ENCODE measurements around the gene MIOX.

MIOX gene

DNA sequence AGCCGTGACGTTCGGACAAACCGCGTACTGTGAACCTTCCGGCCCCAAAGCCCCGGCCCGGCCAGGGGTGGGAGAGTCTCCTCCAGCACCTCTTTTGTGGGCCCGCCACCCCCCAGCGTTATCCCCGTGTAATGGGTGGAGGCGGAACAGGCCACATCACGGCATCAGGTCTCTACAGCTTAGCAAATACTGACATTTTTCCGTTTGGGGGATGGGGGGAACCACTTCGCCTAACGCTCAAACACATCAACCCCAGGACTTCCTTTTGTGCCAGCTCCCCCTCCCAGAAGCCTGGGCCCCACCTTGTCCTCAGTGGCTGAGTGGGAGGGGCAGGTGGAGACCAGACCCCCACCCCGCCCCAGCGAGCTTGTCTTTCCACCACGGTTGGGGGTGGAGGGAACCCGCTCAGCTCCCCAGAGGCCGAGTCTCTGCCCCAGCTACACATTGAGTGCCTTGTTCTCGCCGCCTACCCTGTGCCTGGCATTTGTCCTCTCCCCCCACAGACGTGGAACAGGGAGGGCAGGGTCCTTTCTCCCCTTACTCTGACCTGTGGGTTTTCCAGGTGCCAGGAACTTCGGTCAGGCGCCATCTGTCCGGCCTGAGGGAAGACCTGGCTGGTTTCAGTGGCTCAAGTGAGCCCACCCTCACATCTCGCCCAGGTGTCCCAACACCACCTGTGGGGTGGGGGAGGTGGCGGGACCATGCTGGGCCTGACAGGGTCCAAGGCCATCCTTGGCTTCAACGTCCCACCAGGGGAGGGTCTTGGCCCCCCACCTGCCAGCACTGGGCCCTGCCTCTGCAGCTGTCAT, 41.4 kb upstream of the MIOX start (continued):
- TF ChIP-seq ZNF133 (tag by site-specific recombination; IDR thresholded peaks at IDR 0.05) = no peak
- TF ChIP-seq, protein P1, sequence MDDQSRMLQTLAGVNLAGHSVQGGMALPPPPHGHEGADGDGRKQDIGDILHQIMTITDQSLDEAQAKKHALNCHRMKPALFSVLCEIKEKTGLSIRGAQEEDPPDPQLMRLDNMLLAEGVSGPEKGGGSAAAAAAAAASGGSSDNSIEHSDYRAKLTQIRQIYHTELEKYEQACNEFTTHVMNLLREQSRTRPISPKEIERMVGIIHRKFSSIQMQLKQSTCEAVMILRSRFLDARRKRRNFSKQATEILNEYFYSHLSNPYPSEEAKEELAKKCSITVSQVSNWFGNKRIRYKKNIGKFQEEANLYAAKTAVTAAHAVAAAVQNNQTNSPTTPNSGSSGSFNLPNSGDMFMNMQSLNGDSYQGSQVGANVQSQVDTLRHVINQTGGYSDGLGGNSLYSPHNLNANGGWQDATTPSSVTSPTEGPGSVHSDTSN (CRISPR knock-in tag; IDR thresholded peaks at IDR 0.05) = 0 out of 2 replicates have a peak, but pooled peaks have one; percentile 10
- TF ChIP-seq ZIC2 (tag by site-specific recombination; IDR thresholded peaks at IDR 0.05) = no peak
- TF ChIP-seq, protein P2, sequence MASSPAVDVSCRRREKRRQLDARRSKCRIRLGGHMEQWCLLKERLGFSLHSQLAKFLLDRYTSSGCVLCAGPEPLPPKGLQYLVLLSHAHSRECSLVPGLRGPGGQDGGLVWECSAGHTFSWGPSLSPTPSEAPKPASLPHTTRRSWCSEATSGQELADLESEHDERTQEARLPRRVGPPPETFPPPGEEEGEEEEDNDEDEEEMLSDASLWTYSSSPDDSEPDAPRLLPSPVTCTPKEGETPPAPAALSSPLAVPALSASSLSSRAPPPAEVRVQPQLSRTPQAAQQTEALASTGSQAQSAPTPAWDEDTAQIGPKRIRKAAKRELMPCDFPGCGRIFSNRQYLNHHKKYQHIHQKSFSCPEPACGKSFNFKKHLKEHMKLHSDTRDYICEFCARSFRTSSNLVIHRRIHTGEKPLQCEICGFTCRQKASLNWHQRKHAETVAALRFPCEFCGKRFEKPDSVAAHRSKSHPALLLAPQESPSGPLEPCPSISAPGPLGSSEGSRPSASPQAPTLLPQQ (tag by site-specific recombination; IDR thresholded peaks at IDR 0.05) = peak; percentile 77
- TF ChIP-seq ZNF138 (tag by site-specific recombination; IDR thresholded peaks at IDR 0.05; ENCODE audit: borderline replicate concordance) = no peak
- TF ChIP-seq ZNF473 (tag by site-specific recombination; IDR thresholded peaks at IDR 0.05) = no peak
- no peak for TF ChIP-seq ZNF560 (tag by site-specific recombination; IDR thresholded peaks at IDR 0.05; ENCODE audit: borderline replicate concordance)
- TF ChIP-seq, protein P3, sequence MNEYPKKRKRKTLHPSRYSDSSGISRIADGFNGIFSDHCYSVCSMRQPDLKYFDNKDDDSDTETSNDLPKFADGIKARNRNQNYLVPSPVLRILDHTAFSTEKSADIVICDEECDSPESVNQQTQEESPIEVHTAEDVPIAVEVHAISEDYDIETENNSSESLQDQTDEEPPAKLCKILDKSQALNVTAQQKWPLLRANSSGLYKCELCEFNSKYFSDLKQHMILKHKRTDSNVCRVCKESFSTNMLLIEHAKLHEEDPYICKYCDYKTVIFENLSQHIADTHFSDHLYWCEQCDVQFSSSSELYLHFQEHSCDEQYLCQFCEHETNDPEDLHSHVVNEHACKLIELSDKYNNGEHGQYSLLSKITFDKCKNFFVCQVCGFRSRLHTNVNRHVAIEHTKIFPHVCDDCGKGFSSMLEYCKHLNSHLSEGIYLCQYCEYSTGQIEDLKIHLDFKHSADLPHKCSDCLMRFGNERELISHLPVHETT (tag by site-specific recombination; IDR thresholded peaks at IDR 0.05) = no peak
- no peak for TF ChIP-seq ZNF24 (tag by site-specific recombination; IDR thresholded peaks at IDR 0.05)
- TF ChIP-seq ZNF302 (tag by site-specific recombination; IDR thresholded peaks at IDR 0.05; ENCODE audit: low read depth) = no peak
- peak; percentile 81 for TF ChIP-seq ZFP69B (tag by site-specific recombination; IDR thresholded peaks at IDR 0.05)
- no peak for TF ChIP-seq ZNF426 (tag by site-specific recombination; IDR thresholded peaks at IDR 0.05)
- no peak for TF ChIP-seq SP7 (tag by site-specific recombination; IDR thresholded peaks at IDR 0.05)
- TF ChIP-seq ZNF747 (tag by site-specific recombination; IDR thresholded peaks at IDR 0.05) = no peak
- TF ChIP-seq ZNF2 (tag by site-specific recombination; IDR thresholded peaks at IDR 0.05) = no peak
- no peak for TF ChIP-seq ZNF623 (tag by site-specific recombination; IDR thresholded peaks at IDR 0.05)
- no peak for TF ChIP-seq ZBTB48 (tag by site-specific recombination; IDR thresholded peaks at IDR 0.05)
- no peak for TF ChIP-seq ZBTB20 (tag by site-specific recombination; IDR thresholded peaks at IDR 0.05)
- no peak for TF ChIP-seq KLF10 (tag by site-specific recombination; IDR thresholded peaks at IDR 0.05)
- no peak for TF ChIP-seq ZNF548 (tag by site-specific recombination; IDR thresholded peaks at IDR 0.05)
- TF ChIP-seq, protein P4, sequence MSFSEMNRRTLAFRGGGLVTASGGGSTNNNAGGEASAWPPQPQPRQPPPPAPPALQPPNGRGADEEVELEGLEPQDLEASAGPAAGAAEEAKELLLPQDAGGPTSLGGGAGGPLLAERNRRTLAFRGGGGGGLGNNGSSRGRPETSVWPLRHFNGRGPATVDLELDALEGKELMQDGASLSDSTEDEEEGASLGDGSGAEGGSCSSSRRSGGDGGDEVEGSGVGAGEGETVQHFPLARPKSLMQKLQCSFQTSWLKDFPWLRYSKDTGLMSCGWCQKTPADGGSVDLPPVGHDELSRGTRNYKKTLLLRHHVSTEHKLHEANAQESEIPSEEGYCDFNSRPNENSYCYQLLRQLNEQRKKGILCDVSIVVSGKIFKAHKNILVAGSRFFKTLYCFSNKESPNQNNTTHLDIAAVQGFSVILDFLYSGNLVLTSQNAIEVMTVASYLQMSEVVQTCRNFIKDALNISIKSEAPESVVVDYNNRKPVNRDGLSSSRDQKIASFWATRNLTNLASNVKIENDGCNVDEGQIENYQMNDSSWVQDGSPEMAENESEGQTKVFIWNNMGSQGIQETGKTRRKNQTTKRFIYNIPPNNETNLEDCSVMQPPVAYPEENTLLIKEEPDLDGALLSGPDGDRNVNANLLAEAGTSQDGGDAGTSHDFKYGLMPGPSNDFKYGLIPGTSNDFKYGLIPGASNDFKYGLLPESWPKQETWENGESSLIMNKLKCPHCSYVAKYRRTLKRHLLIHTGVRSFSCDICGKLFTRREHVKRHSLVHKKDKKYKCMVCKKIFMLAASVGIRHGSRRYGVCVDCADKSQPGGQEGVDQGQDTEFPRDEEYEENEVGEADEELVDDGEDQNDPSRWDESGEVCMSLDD (tag by site-specific recombination; IDR thresholded peaks at IDR 0.05) = peak; percentile 44; the same call in 1 of the 2 replicates
- TF ChIP-seq, protein P5, sequence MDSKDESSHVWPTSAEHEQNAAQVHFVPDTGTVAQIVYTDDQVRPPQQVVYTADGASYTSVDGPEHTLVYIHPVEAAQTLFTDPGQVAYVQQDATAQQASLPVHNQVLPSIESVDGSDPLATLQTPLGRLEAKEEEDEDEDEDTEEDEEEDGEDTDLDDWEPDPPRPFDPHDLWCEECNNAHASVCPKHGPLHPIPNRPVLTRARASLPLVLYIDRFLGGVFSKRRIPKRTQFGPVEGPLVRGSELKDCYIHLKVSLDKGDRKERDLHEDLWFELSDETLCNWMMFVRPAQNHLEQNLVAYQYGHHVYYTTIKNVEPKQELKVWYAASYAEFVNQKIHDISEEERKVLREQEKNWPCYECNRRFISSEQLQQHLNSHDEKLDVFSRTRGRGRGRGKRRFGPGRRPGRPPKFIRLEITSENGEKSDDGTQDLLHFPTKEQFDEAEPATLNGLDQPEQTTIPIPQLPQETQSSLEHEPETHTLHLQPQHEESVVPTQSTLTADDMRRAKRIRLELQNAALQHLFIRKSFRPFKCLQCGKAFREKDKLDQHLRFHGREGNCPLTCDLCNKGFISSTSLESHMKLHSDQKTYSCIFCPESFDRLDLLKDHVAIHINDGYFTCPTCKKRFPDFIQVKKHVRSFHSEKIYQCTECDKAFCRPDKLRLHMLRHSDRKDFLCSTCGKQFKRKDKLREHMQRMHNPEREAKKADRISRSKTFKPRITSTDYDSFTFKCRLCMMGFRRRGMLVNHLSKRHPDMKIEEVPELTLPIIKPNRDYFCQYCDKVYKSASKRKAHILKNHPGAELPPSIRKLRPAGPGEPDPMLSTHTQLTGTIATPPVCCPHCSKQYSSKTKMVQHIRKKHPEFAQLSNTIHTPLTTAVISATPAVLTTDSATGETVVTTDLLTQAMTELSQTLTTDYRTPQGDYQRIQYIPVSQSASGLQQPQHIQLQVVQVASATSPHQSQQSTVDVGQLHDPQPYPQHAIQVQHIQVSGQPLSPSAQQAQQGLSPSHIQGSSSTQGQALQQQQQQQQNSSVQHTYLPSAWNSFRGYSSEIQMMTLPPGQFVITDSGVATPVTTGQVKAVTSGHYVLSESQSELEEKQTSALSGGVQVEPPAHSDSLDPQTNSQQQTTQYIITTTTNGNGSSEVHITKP (tag by site-specific recombination; IDR thresholded peaks at IDR 0.05) = no peak
- TF ChIP-seq ZNF521 (tag by site-specific recombination; IDR thresholded peaks at IDR 0.05) = no peak
- TF ChIP-seq ZBTB17 (tag by site-specific recombination; IDR thresholded peaks at IDR 0.05) = 0 out of 2 replicates have a peak, but pooled peaks have one; percentile 9
- 0 out of 2 replicates have a peak, but pooled peaks have one; percentile 63 for TF ChIP-seq ZEB2 (tag by site-specific recombination; IDR thresholded peaks at IDR 0.05)

Measured in HEK293 (cell line).